IPS-18a (cell line): ENCODE data around the gene NUPR2.
"Not testable (repeated sequence)": the region's sequence is repeated elsewhere in the genome, so short reads cannot be mapped to it uniquely, and the experiment has no call there.

Source experiments
- H3K27ac ChIP-seq: one replicate; pipeline ENCODE4 v1.5.1; 2013; ENCODE audit warnings: low read length
- H3K27me3 ChIP-seq: one replicate; pipeline ENCODE4 v1.6.1; 2013; ENCODE audit warnings: mild to moderate bottlenecking, low read length; ENCODE audit not compliant: control insufficient read depth, insufficient read depth
- H3K36me3 ChIP-seq: one replicate; pipeline ENCODE4 v1.6.1; 2013; ENCODE audit warnings: low read depth, low read length; ENCODE audit not compliant: control insufficient read depth
- H3K4me1 ChIP-seq: one replicate; pipeline ENCODE4 v1.6.1; 2013; ENCODE audit warnings: low read depth, low read length; ENCODE audit not compliant: control insufficient read depth
- H3K4me3 ChIP-seq: one replicate; pipeline ENCODE4 v1.5.1; 2013; ENCODE audit warnings: low read length
- H3K9ac ChIP-seq: one replicate; pipeline ENCODE4 v1.6.1; 2013; ENCODE audit warnings: mild to moderate bottlenecking, low read length, moderate library complexity
- H3K9me3 ChIP-seq: one replicate; pipeline ENCODE4 v1.6.1; 2013; ENCODE audit warnings: low read depth, low read length; ENCODE audit not compliant: control insufficient read depth

Gene NUPR2

GRCh38 chr7:56081626-56082340 is 34.4 kb downstream of the NUPR2 start:
- no peak overlapping the region for H3K27ac ChIP-seq
- H3K4me3 ChIP-seq: no peak overlapping the region
- no peaks in the 10 kb centered on the region for H3K27me3 ChIP-seq
- H3K4me1 ChIP-seq: no peaks in the 10 kb centered on the region
- no peaks in the 10 kb centered on the region for H3K9me3 ChIP-seq
- peaks cover 18% of the 10 kb centered on the region for H3K36me3 ChIP-seq
- no peak overlapping the region for H3K9ac ChIP-seq

- not testable (repeated sequence) for H3K27me3 ChIP-seq, H3K4me1 ChIP-seq, H3K9me3 ChIP-seq, H3K27ac ChIP-seq, H3K4me3 ChIP-seq, H3K9ac ChIP-seq
- peaks cover 21% of the 10 kb centered on the region for H3K36me3 ChIP-seq
Observed at GRCh38 chr7:56080726-56081435, 35.3 kb downstream of the NUPR2 start.

GRCh38 chr7:56079450-56080185 is 36.6 kb downstream of the NUPR2 start:
- Histone ChIP-seq H3K9ac (no peak overlapping the region), H3K27me3 (no peaks in the 10 kb centered on the region), H3K9me3 (no peaks in the 10 kb centered on the region), H3K4me3 (no peak overlapping the region), H3K4me1 (no peaks in the 10 kb centered on the region), H3K36me3 (peaks cover 21% of the 10 kb centered on the region), H3K27ac (no peak overlapping the region)

GRCh38 chr7:56078196-56078595 is 38.0 kb downstream of the NUPR2 start:
- H3K27me3 ChIP-seq: no peaks in the 10 kb centered on the region
- H3K4me3 ChIP-seq: no peak overlapping the region
- peaks cover 2% of the 10 kb centered on the region for H3K4me1 ChIP-seq
- no peak overlapping the region for H3K27ac ChIP-seq
- H3K9me3 ChIP-seq: no peaks in the 10 kb centered on the region
- H3K9ac ChIP-seq: no peak overlapping the region
- H3K36me3 ChIP-seq: peaks cover 21% of the 10 kb centered on the region

GRCh38 chr7:56077681-56078080 is 38.5 kb downstream of the NUPR2 start:
- Histone ChIP-seq H3K4me3 (no peak overlapping the region), H3K9ac (no peak overlapping the region)

GRCh38 chr7:56074371-56074791 is 41.8 kb downstream of the NUPR2 start:
- Histone ChIP-seq H3K9ac (no peak overlapping the region), H3K4me1 (peaks cover 2% of the 10 kb centered on the region), H3K27ac (no peak overlapping the region), H3K36me3 (peaks cover 22% of the 10 kb centered on the region), H3K9me3 (no peaks in the 10 kb centered on the region), H3K4me3 (no peak overlapping the region), H3K27me3 (no peaks in the 10 kb centered on the region)

More at GRCh38 chr7:56077681-56078080, 38.5 kb downstream of the NUPR2 start:
- Histone ChIP-seq H3K27me3 (no peaks in the 10 kb centered on the region), H3K36me3 (peaks cover 21% of the 10 kb centered on the region), H3K4me1 (peaks cover 2% of the 10 kb centered on the region), H3K27ac (no peak overlapping the region), H3K9me3 (no peaks in the 10 kb centered on the region)

GRCh38 chr7:56066376-56066775 is 49.8 kb downstream of the NUPR2 start:
- not testable (repeated sequence) for H3K4me1 ChIP-seq, H3K9me3 ChIP-seq
- peaks cover 40% of the 10 kb centered on the region for H3K36me3 ChIP-seq

More at GRCh38 chr7:56066376-56066775, 49.8 kb downstream of the NUPR2 start:
- H3K27me3 ChIP-seq, H3K27ac ChIP-seq, H3K4me3 ChIP-seq, H3K9ac ChIP-seq: not testable (repeated sequence)
